ENCODE results near the gene DNAJA2.

Gene DNAJA2

DNA sequence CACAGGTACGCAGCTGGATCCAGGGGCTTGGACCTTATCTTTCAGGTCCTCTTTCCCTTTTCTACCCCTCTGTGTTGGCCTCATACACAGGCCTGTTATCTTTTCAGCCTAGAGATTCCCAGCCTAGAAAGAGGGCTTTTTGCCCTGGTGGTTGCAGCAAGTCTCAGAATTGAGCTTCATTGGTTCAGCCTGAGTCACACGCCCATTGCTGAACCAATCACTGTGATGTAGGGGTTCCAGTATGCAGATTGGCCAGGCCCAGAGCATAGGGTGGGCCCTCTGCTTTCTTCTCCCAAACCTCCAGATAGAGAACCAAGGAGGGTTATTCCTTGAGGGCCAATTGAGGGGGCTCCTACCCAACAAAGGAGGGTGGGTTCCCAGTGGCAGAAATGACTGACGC lies 56.5 kb downstream of the DNAJA2 start:
- Mint-ChIP-seq H3K9me3 (no peaks in the 10 kb centered on the region), H3K36me3 (ENCODE audit: low read depth) (peaks cover 56% of the 10 kb centered on the region), H3K27me3 (ENCODE audit: low read depth, poor library complexity) (peaks cover 6% of the 10 kb centered on the region), H3K4me3 (no peak overlapping the region), H3K4me1 (peaks cover 51% of the 10 kb centered on the region), H3K27ac (no peak overlapping the region)
- TF ChIP-seq CTCF (IDR thresholded peaks at IDR 0.05), result no peak
- DNase-seq, result no peak

DNA sequence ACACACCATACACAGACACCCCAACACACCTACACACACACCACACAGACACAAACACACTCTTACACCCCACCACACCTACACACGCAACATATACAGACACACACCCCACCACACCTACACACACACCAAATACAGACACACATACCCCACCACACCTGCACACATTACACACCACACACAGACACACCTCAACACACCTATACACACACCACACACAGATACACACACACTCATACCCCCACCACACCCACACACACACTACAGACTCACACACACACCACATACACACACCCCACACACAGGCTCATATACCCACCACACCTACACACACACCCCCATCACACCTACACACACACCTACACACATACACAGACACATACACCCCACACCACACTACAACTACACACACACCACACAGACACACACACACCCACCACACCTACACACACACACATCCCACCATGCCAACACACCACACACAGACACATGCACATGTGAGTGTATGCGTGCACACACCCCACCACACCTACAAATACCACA lies 57.9 kb downstream of the DNAJA2 start:
- no peak for TF ChIP-seq CTCF (IDR thresholded peaks at IDR 0.05)
- Mint-ChIP-seq H3K4me3 (no peak overlapping the region), H3K27ac (no peak overlapping the region), H3K9me3 (no peaks in the 10 kb centered on the region), H3K4me1 (peaks cover 42% of the 10 kb centered on the region), H3K27me3 (ENCODE audit: low read depth, poor library complexity) (peaks cover 6% of the 10 kb centered on the region), H3K36me3 (ENCODE audit: low read depth) (peaks cover 49% of the 10 kb centered on the region)
- DNase-seq, result no peak

GRCh38 chr16:46914556-46915201 lies 58.8 kb downstream of the DNAJA2 start:
- TF ChIP-seq CTCF (IDR thresholded peaks at IDR 0.05), result no peak
- peaks cover 46% of the 10 kb centered on the region for H3K36me3 Mint-ChIP-seq (ENCODE audit: low read depth)
- H3K4me3 Mint-ChIP-seq, result no peak overlapping the region
- H3K9me3 Mint-ChIP-seq, result no peaks in the 10 kb centered on the region
- H3K4me1 Mint-ChIP-seq, result peaks cover 33% of the 10 kb centered on the region
- H3K27me3 Mint-ChIP-seq (ENCODE audit: low read depth, poor library complexity), result peaks cover 5% of the 10 kb centered on the region
- DNase-seq, result no peak
- H3K27ac Mint-ChIP-seq, result no peak overlapping the region

DNA sequence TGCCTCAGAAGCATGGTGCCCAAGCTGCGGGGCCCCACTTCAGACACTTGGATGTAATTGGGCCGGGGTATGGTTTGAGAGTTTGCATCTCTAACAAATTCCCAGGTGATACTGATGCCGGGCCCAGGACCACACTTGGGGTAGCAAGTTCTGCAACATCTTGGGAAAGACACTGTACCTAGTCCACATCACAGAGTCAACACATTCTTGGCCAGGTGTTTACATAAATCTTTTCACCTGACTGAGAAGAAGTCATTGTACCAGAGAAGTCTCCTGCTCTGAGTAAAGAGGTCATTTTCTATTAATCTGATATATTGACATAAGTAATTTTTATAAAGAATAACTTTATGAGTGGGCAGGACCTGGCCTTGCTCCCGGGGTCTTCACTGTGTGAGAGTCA lies 61.8 kb downstream of the DNAJA2 start:
- Mint-ChIP-seq H3K27me3 (ENCODE audit: low read depth, poor library complexity) (no peaks in the 10 kb centered on the region), H3K4me1 (peaks cover 18% of the 10 kb centered on the region), H3K27ac (no peak overlapping the region), H3K4me3 (no peak overlapping the region), H3K9me3 (no peaks in the 10 kb centered on the region), H3K36me3 (ENCODE audit: low read depth) (peaks cover 35% of the 10 kb centered on the region)
- no peak for DNase-seq
- TF ChIP-seq CTCF (IDR thresholded peaks at IDR 0.05), result no peak

GRCh38 chr16:46911038-46911437 lies 62.4 kb downstream of the DNAJA2 start:
- DNase-seq, result no peak
- no peak for TF ChIP-seq CTCF (IDR thresholded peaks at IDR 0.05)
- H3K4me1 Mint-ChIP-seq, result peaks cover 13% of the 10 kb centered on the region
- no peak overlapping the region for H3K27ac Mint-ChIP-seq
- H3K27me3 Mint-ChIP-seq (ENCODE audit: low read depth, poor library complexity), result no peaks in the 10 kb centered on the region
- H3K36me3 Mint-ChIP-seq (ENCODE audit: low read depth), result peaks cover 31% of the 10 kb centered on the region
- H3K4me3 Mint-ChIP-seq, result no peak overlapping the region
- no peaks in the 10 kb centered on the region for H3K9me3 Mint-ChIP-seq
